Keratinocyte (primary cell): ENCODE data around the gene SF3B4. TPM values are rescaled to one million over a fixed set of nuclear protein-coding genes. Genes with fewer than 3 reads are reported as not detected.

Experiments
- DNase-seq: peaks from one replicate; pipeline ENCODE4 v3.0.0-alpha.2; 2011; ENCODE audit warnings: low read depth, missing footprints, low spot score
- FAIRE-seq: peaks from 2 replicates; lab custom pipeline; 2011; peaks lifted over from hg19 to GRCh38; lab: Jason Lieb, UNC
- H2AFZ ChIP-seq: 2 replicates; pipeline ENCODE4 v1.6.0; 2012; ENCODE audit warnings: low read length, control low read depth, inconsistent platforms; ENCODE audit not compliant: control insufficient read depth
- H3K27ac ChIP-seq: 2 replicates; pipeline ENCODE4 v1.5.1; 2011; ENCODE audit warnings: low read length; ENCODE audit not compliant: control insufficient read depth, insufficient read depth
- H3K27me3 ChIP-seq: 3 replicates; pipeline ENCODE4 v1.6.0; 2011; ENCODE audit warnings: low read length; ENCODE audit not compliant: control insufficient read depth, insufficient read depth; ENCODE audit errors: extremely low read depth
- H3K36me3 ChIP-seq, 2 experiments: 2 replicates in 1 of 2; 3 replicates in 1 of 2; pipeline ENCODE4 v1.5.1; 2011; ENCODE audit warnings: low read length in 2 of 2, mild to moderate bottlenecking in 1 of 2; ENCODE audit not compliant: control insufficient read depth in 2 of 2, insufficient read depth in 2 of 2; ENCODE audit errors: extremely low read depth in 1 of 2
- H3K4me1 ChIP-seq: 3 replicates; pipeline ENCODE4 v1.5.1; 2011; ENCODE audit warnings: low read length; ENCODE audit not compliant: control insufficient read depth, insufficient read depth; ENCODE audit errors: extremely low read depth
- H3K4me2 ChIP-seq: 3 replicates; pipeline ENCODE4 v1.6.0; 2011; ENCODE audit warnings: low read depth, low read length; ENCODE audit not compliant: control insufficient read depth, insufficient read depth; ENCODE audit errors: extremely low read depth
- H3K4me3 ChIP-seq, 3 experiments: fragments of 200-600 bp in 1 of 3; sonication (generic) in 1 of 3; 2 replicates in 2 of 3; 3 replicates in 1 of 3; pipeline ENCODE4 v1.5.1; 2011 to 2016; ENCODE audit warnings: low read length in 3 of 3, mild to moderate bottlenecking in 3 of 3, control low read depth in 2 of 3, inconsistent platforms in 1 of 3, low read depth in 1 of 3, mixed read lengths in 1 of 3, mixed run types in 1 of 3, moderate library complexity in 1 of 3; ENCODE audit not compliant: control insufficient read depth in 2 of 3, insufficient read depth in 2 of 3; ENCODE audit errors: extremely low read depth in 1 of 3
- H3K79me2 ChIP-seq: 2 replicates; pipeline ENCODE4 v1.6.0; 2012; ENCODE audit warnings: low read length; ENCODE audit not compliant: control insufficient read depth, insufficient read depth
- H3K9ac ChIP-seq: 3 replicates; pipeline ENCODE4 v1.6.0; 2011; ENCODE audit warnings: low read length; ENCODE audit not compliant: control insufficient read depth, insufficient read depth; ENCODE audit errors: extremely low read depth
- H3K9me1 ChIP-seq: 3 replicates; pipeline ENCODE4 v1.6.0; 2011; ENCODE audit warnings: low read length; ENCODE audit not compliant: control insufficient read depth, insufficient read depth; ENCODE audit errors: extremely low read depth
- H3K9me3 ChIP-seq: 2 replicates; pipeline ENCODE4 v1.5.1; 2012; ENCODE audit warnings: low read depth, low read length; ENCODE audit not compliant: control insufficient read depth
- H4K20me1 ChIP-seq: 3 replicates; pipeline ENCODE4 v1.6.0; 2011; ENCODE audit warnings: low read length; ENCODE audit not compliant: control insufficient read depth, insufficient read depth; ENCODE audit errors: extremely low read depth
- CTCF ChIP-seq, 3 experiments: IDR thresholded peaks in 1 of 3; conservative IDR thresholded peaks in 1 of 3; optimal IDR thresholded peaks in 1 of 3; 2 replicates in 2 of 3; 3 replicates in 1 of 3; pipeline versions ENCODE3 to v1.5.1; 2011; ENCODE audit warnings: low read length in 3 of 3, mild to moderate bottlenecking in 3 of 3, moderate library complexity in 2 of 3, control low read depth in 1 of 3, inconsistent platforms in 1 of 3; ENCODE audit not compliant: insufficient read depth in 2 of 3; ENCODE audit errors: extremely low read depth in 1 of 3
- EZH2 ChIP-seq: IDR thresholded peaks from one replicate; pipeline ENCODE4 v1.6.1; 2012; ENCODE audit warnings: inconsistent platforms, mild to moderate bottlenecking, low read length, moderate library complexity
- dilution Hi-C: fragments of 300-500 bp; cut with MboI; formaldehyde crosslinking; loops from one replicate; pipeline ENCODE4 v1.7.0; 2020; ENCODE audit warnings: low sequenced_read_pairs; ENCODE audit not compliant: extremely low pct_ligation_motif_present
- polyA plus RNA-seq, 5 experiments: library from polyadenylated mRNA; depleted of rRNA in 3 of 5; stranded (reverse) in 3 of 5; stranded (forward) in 1 of 5; unstranded in 1 of 5; fragments of >200 nt; gene quantifications; 1 replicate in 1 of 5; 2 replicates in 3 of 5; 3 replicates in 1 of 5; pipeline versions ENCODE4 v1.2.1 to v1.2.3, GENCODE V29; 2011 to 2012; ENCODE audit warnings: missing spikeins in 2 of 5, low read depth in 1 of 5, low replicate concordance in 1 of 5

SF3B4 gene
- polyA plus RNA-seq, 1 donor (not counting 4 experiments of a cell fraction or from before 2014, with no cell fraction given) = 35.4 TPM

GRCh38 chr1:149916898-149917252, 10.7 kb downstream of the SF3B4 start:
- FAIRE-seq (no peak), DNase-seq (no peak)
- dilution Hi-C loops = no loop called here
- H4K20me1 ChIP-seq = no peaks in the 10 kb centered on the region
- H3K27ac ChIP-seq = no peak overlapping the region
- no peaks in the 10 kb centered on the region for H3K79me2 ChIP-seq
- H3K4me1 ChIP-seq = no peaks in the 10 kb centered on the region
- no peak overlapping the region for H3K4me2 ChIP-seq
- no peak overlapping the region for H3K4me3 ChIP-seq
- H3K9ac ChIP-seq = no peak overlapping the region
- TF ChIP-seq EZH2 = no peak
- no peak for TF ChIP-seq CTCF (optimal IDR thresholded peaks at IDR 0.05 in 1 of 3, IDR thresholded peaks at IDR 0.05 in 1 of 3, conservative IDR thresholded peaks at IDR 0.05 in 1 of 3; ENCODE audit: extremely low read depth in 1 of 3, insufficient read depth in 2 of 3, low read length in 3 of 3)
- H3K27me3 ChIP-seq = peaks cover 15% of the 10 kb centered on the region
- no peaks in the 10 kb centered on the region for H3K9me1 ChIP-seq
- no peaks in the 10 kb centered on the region for H3K9me3 ChIP-seq
- H3K36me3 ChIP-seq = peaks cover 0 to 2% of the 10 kb centered on the region in 2 experiments
- H2AFZ ChIP-seq = no peak overlapping the region

GRCh38 chr1:149916193-149916897, 11.3 kb downstream of the SF3B4 start:
- H4K20me1 ChIP-seq = no peaks in the 10 kb centered on the region
- H3K4me3 ChIP-seq = no peak overlapping the region
- H3K79me2 ChIP-seq = no peaks in the 10 kb centered on the region
- H3K4me2 ChIP-seq = no peak overlapping the region
- dilution Hi-C loops = no loop called here
- no peak for FAIRE-seq
- no peaks in the 10 kb centered on the region for H3K4me1 ChIP-seq
- H3K9me1 ChIP-seq = no peaks in the 10 kb centered on the region
- no peaks in the 10 kb centered on the region for H3K36me3 ChIP-seq
- H2AFZ ChIP-seq = no peak overlapping the region
- no peak overlapping the region for H3K27ac ChIP-seq
- TF ChIP-seq EZH2 = no peak
- TF ChIP-seq CTCF (optimal IDR thresholded peaks at IDR 0.05 in 1 of 3, IDR thresholded peaks at IDR 0.05 in 1 of 3, conservative IDR thresholded peaks at IDR 0.05 in 1 of 3; ENCODE audit: extremely low read depth in 1 of 3, insufficient read depth in 2 of 3, low read length in 3 of 3) = no peak
- no peak overlapping the region for H3K9ac ChIP-seq
- no peaks in the 10 kb centered on the region for H3K9me3 ChIP-seq
- peaks cover 15% of the 10 kb centered on the region for H3K27me3 ChIP-seq
- no peak for DNase-seq
